ENCODE results near the gene FMNL1.
A peak's percentile ranks its signal among the peaks of the same experiment; 100 is the strongest.

Gene FMNL1

DNA sequence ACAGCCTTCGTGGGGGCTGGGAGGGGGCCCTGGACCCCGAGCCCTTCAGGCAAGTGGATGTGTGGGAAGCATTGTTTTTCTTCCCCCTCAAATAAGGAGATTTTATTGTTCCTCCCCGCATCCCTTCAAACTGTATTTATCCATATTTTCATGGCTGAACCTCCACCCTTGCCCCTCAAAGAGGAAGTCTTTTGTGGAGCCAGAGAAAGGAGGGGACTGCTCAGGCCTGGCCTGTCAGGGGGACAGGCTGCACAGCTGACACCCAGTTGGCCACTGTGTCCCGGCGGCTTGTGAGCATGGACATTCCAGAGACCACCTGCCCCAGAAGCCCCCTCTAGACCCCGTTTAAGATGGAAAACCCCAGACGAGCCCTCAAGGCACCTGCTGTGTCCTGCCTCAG lies 44.1 kb upstream of the FMNL1 start:
- H3K27ac ChIP-seq (replicated peaks), result no peak overlapping the region

DNA sequence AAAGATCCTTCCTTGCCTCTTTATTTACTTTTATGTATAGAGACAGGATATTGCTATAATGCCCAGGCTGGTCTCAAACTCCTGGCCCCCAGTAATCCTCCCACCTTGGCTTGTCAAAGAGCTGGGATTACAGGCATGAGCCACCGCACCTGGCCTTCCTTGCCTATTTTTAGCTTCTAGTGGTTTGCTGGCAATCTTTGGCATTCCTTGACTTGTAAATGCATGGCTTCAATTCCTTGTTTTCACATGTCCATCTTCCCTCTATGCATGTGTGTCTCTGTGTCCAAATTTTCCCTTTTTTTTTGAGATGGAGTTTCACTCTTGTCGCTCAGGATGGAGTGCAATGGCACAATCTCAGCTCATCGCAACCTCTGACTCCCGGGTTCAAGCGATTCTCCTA lies 37.5 kb upstream of the FMNL1 start:
- no peak for DNase-seq (ENCODE audit: low read depth in 1 of 2, low spot score in 1 of 2)
- TF ChIP-seq SPI1 (IDR thresholded peaks at IDR 0.05; ENCODE audit: borderline replicate concordance, low read depth), result no peak
- TF ChIP-seq GABPA (IDR thresholded peaks at IDR 0.05; ENCODE audit: low read depth), result no peak
- TF ChIP-seq POLR2AphosphoS5 (IDR thresholded peaks at IDR 0.05; ENCODE audit: low read depth), result no peak
- TF ChIP-seq, protein P1, sequence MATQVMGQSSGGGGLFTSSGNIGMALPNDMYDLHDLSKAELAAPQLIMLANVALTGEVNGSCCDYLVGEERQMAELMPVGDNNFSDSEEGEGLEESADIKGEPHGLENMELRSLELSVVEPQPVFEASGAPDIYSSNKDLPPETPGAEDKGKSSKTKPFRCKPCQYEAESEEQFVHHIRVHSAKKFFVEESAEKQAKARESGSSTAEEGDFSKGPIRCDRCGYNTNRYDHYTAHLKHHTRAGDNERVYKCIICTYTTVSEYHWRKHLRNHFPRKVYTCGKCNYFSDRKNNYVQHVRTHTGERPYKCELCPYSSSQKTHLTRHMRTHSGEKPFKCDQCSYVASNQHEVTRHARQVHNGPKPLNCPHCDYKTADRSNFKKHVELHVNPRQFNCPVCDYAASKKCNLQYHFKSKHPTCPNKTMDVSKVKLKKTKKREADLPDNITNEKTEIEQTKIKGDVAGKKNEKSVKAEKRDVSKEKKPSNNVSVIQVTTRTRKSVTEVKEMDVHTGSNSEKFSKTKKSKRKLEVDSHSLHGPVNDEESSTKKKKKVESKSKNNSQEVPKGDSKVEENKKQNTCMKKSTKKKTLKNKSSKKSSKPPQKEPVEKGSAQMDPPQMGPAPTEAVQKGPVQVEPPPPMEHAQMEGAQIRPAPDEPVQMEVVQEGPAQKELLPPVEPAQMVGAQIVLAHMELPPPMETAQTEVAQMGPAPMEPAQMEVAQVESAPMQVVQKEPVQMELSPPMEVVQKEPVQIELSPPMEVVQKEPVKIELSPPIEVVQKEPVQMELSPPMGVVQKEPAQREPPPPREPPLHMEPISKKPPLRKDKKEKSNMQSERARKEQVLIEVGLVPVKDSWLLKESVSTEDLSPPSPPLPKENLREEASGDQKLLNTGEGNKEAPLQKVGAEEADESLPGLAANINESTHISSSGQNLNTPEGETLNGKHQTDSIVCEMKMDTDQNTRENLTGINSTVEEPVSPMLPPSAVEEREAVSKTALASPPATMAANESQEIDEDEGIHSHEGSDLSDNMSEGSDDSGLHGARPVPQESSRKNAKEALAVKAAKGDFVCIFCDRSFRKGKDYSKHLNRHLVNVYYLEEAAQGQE (IDR thresholded peaks at IDR 0.05; ENCODE audit: insufficient replicate concordance, low read depth), result no peak
- TF ChIP-seq, protein P2, sequence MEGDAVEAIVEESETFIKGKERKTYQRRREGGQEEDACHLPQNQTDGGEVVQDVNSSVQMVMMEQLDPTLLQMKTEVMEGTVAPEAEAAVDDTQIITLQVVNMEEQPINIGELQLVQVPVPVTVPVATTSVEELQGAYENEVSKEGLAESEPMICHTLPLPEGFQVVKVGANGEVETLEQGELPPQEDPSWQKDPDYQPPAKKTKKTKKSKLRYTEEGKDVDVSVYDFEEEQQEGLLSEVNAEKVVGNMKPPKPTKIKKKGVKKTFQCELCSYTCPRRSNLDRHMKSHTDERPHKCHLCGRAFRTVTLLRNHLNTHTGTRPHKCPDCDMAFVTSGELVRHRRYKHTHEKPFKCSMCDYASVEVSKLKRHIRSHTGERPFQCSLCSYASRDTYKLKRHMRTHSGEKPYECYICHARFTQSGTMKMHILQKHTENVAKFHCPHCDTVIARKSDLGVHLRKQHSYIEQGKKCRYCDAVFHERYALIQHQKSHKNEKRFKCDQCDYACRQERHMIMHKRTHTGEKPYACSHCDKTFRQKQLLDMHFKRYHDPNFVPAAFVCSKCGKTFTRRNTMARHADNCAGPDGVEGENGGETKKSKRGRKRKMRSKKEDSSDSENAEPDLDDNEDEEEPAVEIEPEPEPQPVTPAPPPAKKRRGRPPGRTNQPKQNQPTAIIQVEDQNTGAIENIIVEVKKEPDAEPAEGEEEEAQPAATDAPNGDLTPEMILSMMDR (IDR thresholded peaks at IDR 0.05; ENCODE audit: insufficient read depth, low read length), result no peak
- Histone ChIP-seq H3K4me3 (replicated peaks; ENCODE audit: insufficient read depth, low read length) (no peak overlapping the region), H3K27ac (replicated peaks) (no peak overlapping the region), H3K27me3 (ENCODE audit: insufficient read depth, poor library complexity, severe bottlenecking) (no peaks in the 10 kb centered on the region)

More for the DNA sequence above, 44.1 kb upstream of the FMNL1 start:
- DNase-seq (ENCODE audit: low read depth in 1 of 2, low spot score in 1 of 2), result no peak
- Histone ChIP-seq H3K27me3 (ENCODE audit: insufficient read depth, poor library complexity, severe bottlenecking) (no peaks in the 10 kb centered on the region), H3K4me3 (replicated peaks; ENCODE audit: insufficient read depth, low read length) (no peak overlapping the region)
- TF ChIP-seq, protein P1 (IDR thresholded peaks at IDR 0.05; ENCODE audit: insufficient replicate concordance, low read depth), result no peak
- TF ChIP-seq POLR2AphosphoS5 (IDR thresholded peaks at IDR 0.05; ENCODE audit: low read depth), result no peak
- peak; percentile 66 for TF ChIP-seq SPI1 (IDR thresholded peaks at IDR 0.05; ENCODE audit: borderline replicate concordance, low read depth)
- TF ChIP-seq, protein P2 (IDR thresholded peaks at IDR 0.05; ENCODE audit: insufficient read depth, low read length), result no peak
- TF ChIP-seq GABPA (IDR thresholded peaks at IDR 0.05; ENCODE audit: low read depth), result no peak

DNA sequence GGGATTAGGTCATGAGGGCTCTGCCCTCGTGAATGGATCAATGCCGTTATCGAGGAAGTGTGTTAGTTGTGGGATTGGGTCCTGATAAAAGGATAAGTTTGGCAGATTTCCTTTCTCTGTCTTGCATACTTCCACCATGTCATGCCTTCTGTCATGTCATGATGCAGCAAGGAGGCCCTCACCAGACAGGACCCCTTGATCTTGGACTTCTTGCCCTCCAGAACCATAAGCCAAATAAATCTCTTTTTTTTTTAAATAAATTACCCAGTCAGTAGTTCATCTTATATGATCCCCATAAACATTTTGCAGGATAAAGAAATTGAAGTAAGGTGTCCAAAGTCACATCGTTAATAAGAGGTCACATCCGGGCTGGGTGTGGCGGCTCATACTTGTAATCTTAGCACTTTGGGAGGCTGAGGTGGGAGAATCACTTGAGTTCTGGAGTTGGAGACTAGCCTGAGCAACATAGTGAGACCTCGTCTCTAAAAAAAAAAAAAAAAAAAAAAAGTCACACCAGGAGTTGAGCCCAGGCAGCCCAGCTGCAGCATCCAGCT lies 34.8 kb upstream of the FMNL1 start:
- H3K27me3 ChIP-seq (ENCODE audit: insufficient read depth, poor library complexity, severe bottlenecking), result no peaks in the 10 kb centered on the region
- no peak for DNase-seq (ENCODE audit: low read depth in 1 of 2, low spot score in 1 of 2)
- TF ChIP-seq GABPA (IDR thresholded peaks at IDR 0.05; ENCODE audit: low read depth) (no peak), POLR2AphosphoS5 (IDR thresholded peaks at IDR 0.05; ENCODE audit: low read depth) (no peak), SPI1 (IDR thresholded peaks at IDR 0.05; ENCODE audit: borderline replicate concordance, low read depth) (no peak)
- TF ChIP-seq, protein P1 (IDR thresholded peaks at IDR 0.05; ENCODE audit: insufficient replicate concordance, low read depth), result no peak
- TF ChIP-seq, protein P2 (IDR thresholded peaks at IDR 0.05; ENCODE audit: insufficient read depth, low read length), result no peak
- H3K4me3 ChIP-seq (replicated peaks; ENCODE audit: insufficient read depth, low read length), result no peak overlapping the region
- no peak overlapping the region for H3K27ac ChIP-seq (replicated peaks)

All from HL-60 (cell line).